ENCODE results near the gene PDE6B. TPM values are rescaled to one million over a fixed set of nuclear protein-coding genes. Genes with fewer than 3 reads are reported as not detected.

The PDE6B gene
- total RNA-seq, 1 donor from 2014 or later: 14.5 TPM

DNA sequence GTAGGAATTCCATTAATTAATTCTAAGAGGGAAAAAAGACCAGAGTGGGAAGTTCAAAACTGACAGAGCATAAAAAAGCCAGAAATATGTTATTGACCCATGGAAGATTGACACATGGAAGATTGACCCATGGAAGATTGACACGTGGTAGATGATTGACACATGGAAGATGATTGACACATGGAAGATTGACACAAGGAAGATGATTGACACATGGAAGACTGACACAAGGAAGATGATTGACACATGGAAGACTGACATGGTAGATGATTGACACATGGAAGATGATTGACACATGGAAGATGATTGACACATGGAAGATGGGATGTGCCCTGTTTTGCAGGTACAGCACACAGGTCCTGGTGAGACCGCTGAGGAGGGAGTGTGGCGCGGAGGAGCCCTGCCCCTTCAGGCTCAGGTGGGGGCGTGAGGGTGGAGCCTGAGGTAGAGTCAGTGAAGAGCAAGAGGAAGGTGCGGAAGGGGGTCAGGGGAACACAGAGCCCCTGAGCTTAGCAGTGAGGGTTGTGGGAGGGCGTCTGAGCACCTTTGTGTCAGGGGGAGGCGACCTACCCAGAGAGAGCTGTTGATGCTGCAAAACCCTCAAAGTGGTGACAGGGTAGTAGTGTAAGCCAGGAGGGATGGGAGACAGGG lies 15.8 kb upstream of the PDE6B start:
- Mint-ChIP-seq H3K4me3 (no peak overlapping the region), H3K4me1 (no peaks in the 10 kb centered on the region), H3K9me3 (peaks cover 6% of the 10 kb centered on the region), H3K36me3 (ENCODE audit: low read depth) (no peaks in the 10 kb centered on the region), H3K27ac (no peak overlapping the region), H3K27me3 (peaks cover 3% of the 10 kb centered on the region)
- intact Hi-C loops (cut with micrococcal nuclease): no loop called here
- DNase-seq: no peak

DNA sequence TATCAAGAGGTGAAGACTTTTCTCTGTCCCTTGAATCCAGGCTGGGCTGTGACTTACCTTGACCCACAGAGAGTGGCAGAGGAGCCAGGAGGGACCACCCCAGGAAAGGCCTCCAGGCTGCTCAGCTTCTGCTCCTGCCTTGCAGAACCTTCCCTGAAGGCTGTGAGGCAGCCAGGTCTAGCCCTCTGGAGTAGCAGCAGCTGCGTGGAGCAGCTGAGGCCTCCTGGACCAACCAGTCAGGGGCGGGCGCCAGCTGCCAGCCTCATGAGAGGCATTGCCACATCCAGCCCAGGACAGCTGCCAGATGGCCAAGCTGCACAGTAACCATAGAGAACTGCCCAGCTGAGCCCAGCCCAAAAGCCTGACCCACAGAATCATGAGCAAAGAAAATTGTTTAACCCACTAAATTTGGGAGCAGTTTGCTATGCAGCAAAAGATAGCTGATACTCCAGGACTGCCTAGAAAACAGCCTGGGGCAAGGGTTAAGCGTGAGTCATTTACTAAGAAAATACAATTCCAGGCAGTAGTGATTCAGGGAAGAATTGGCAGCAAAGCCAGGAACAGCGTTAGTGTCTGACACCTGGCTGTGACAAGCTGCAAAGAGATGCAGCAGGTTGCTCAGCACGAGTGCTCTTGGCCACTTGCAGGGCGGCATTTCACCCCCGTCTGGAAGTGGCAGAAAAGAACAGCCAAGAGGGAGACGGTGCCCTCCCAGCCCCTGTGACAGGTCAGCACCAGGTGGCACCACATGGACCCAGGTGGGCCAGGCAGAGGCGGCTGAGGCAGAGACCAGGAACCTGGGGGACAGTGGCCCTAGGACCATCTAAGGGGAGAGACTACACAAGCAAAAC lies 14.7 kb upstream of the PDE6B start:
- H3K27me3 Mint-ChIP-seq: peaks cover 3% of the 10 kb centered on the region
- no peaks in the 10 kb centered on the region for H3K36me3 Mint-ChIP-seq (ENCODE audit: low read depth)
- H3K9me3 Mint-ChIP-seq: peaks cover 2% of the 10 kb centered on the region
- no peak for DNase-seq
- intact Hi-C loops (cut with micrococcal nuclease): no loop called here
- H3K27ac Mint-ChIP-seq: no peak overlapping the region
- H3K4me3 Mint-ChIP-seq: no peak overlapping the region
- no peaks in the 10 kb centered on the region for H3K4me1 Mint-ChIP-seq

DNA sequence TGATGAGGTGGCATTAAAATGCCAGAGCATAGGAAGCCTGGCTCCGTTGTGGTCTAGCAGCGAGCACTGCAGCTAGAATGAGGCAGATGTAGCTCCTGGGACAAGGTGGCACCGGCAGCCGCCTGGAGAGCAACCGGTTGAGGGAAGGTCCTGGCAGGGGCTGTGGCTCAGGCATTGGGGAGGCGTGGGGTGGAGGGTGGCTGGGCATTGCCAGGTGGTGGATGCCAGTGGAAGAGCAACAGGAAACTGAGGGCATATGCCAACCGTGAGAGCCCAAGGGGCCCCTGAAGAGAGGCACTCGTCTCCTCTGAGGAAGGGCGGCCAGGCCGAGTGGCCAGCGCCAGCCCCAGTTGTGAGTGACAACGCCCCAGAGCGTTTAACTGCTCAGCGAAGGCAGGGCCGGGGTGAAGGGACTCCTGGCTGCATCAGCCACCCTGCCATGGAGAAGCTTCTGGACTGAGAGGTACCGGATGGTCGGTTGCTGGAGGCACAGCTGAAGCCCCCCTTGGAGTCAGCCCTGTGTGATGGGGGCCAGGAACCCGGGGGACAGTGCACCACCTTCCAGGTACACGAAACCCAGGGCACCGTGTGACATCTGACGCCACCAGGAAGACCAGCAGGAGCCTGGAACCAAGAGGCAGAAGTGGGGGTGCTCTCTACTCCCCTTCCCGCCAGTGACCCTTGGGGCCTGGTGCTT lies 13.2 kb upstream of the PDE6B start:
- H3K9me3 Mint-ChIP-seq: no peaks in the 10 kb centered on the region
- H3K27me3 Mint-ChIP-seq: peaks cover 3% of the 10 kb centered on the region
- no peak overlapping the region for H3K27ac Mint-ChIP-seq
- no peak for DNase-seq
- no peak overlapping the region for H3K4me3 Mint-ChIP-seq
- no peaks in the 10 kb centered on the region for H3K4me1 Mint-ChIP-seq
- no peaks in the 10 kb centered on the region for H3K36me3 Mint-ChIP-seq (ENCODE audit: low read depth)
- intact Hi-C loops (cut with micrococcal nuclease): no loop called here

DNA sequence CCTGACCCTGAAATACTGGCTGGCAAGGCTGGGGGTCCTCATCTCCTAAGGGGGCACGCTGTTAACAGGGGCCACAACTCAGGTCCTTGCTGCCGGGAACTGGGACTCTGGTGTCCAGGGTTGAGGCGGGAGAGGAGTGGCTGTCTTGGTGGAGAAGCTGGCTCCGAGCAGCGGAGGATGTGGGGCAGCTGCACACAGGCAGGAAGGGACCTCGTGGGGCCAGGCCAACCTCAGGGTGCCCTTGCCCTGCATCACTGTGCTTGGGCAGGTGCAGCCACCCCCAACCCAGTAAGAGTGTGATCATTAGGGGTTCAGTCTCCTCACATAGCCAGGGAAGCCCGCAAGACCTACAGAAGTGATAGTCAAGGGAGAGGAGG lies 12.6 kb upstream of the PDE6B start:
- no peaks in the 10 kb centered on the region for H3K4me1 Mint-ChIP-seq
- H3K4me3 Mint-ChIP-seq: no peak overlapping the region
- peaks cover 3% of the 10 kb centered on the region for H3K27me3 Mint-ChIP-seq
- no peak for DNase-seq
- no peaks in the 10 kb centered on the region for H3K36me3 Mint-ChIP-seq (ENCODE audit: low read depth)
- intact Hi-C loops (cut with micrococcal nuclease): no loop called here
- H3K9me3 Mint-ChIP-seq: no peaks in the 10 kb centered on the region
- no peak overlapping the region for H3K27ac Mint-ChIP-seq

DNA sequence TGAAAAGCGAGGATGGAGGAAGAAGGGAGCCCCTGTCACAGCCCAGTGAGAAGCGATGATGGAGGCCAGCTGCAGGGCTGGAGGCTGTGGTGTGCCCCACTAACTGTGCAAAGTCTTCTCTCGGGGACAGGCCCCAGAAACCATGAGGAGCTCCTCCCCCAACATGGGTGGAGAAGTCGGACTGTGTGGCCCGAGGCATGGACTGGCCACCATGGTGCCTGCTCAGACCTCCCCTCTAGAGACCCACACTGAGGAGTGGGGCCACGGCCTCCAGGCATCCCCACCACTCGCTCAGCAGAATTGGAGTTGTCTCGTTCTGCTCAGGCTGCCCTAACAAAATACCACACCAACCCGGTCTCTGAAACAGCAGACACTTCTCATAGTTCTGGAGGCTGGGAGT lies 12.2 kb upstream of the PDE6B start:
- Mint-ChIP-seq H3K4me3 (no peak overlapping the region), H3K4me1 (no peaks in the 10 kb centered on the region), H3K27ac (no peak overlapping the region), H3K9me3 (no peaks in the 10 kb centered on the region), H3K36me3 (ENCODE audit: low read depth) (no peaks in the 10 kb centered on the region), H3K27me3 (peaks cover 3% of the 10 kb centered on the region)
- DNase-seq: no peak
- intact Hi-C loops (cut with micrococcal nuclease): no loop called here

DNA sequence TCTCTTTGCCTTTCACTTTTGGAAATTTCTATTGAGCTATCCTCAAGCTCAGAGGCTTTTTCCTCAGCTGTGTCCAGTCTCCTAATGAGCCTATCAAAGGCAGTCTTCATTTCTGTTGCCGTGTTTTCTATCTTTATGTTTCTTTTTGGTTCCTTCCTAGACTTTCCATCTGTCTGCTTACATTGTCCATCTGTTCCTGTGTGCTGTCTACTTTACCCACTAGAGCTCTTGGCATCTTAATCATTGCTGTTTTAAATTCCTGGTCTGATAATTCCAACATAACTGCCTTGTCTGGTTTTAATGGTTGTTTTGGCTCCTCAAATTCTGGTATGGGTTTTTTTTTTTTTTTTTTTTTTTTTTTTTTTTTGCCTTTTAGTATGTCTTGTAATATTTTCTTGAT lies 9.3 kb upstream of the PDE6B start:
- Mint-ChIP-seq H3K27me3 (no peaks in the 10 kb centered on the region), H3K36me3 (ENCODE audit: low read depth) (no peaks in the 10 kb centered on the region), H3K4me3 (no peak overlapping the region), H3K9me3 (no peaks in the 10 kb centered on the region), H3K4me1 (no peaks in the 10 kb centered on the region), H3K27ac (no peak overlapping the region)
- DNase-seq: no peak
- intact Hi-C loops (cut with micrococcal nuclease): no loop called here

DNA sequence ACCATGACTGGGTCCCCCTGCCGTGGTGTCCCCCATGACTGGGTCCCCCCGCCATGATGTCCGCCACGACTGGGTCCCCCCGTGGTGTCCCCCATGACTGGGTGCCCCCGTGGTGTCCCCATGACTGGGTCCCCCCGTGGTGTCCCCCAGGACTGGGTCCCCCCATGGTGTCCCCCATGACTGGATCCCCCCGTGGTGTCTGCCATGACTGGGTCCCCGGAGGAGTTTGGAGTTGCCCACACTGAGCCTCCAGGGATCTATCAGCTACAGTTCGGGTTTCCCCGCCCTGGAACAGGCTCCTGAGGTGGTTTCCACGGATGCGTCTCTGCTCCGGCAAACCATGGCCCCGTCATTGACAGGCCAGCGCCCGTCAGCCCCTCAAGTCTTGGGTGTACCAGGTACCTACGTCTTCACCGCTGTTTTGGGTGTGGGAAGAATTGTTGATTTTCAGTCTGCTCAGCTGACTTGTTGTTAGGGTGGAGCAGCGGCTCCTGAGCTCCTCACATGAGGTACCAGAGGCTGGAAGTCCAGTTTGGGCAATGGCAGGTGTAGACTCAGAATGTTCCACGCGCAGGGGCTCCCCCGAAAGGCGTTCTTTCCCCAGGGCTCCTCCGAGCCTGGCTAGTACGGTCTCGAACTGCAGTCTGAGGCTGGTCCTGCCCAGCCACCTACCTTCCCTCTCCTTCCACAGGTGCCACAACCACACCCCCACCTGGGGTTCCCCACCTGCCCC lies 8.3 kb upstream of the PDE6B start:
- no peaks in the 10 kb centered on the region for H3K27me3 Mint-ChIP-seq
- no peak overlapping the region for H3K4me3 Mint-ChIP-seq
- H3K9me3 Mint-ChIP-seq: no peaks in the 10 kb centered on the region
- no peaks in the 10 kb centered on the region for H3K4me1 Mint-ChIP-seq
- no peak for DNase-seq
- H3K36me3 Mint-ChIP-seq (ENCODE audit: low read depth): no peaks in the 10 kb centered on the region
- intact Hi-C loops (cut with micrococcal nuclease): no loop called here
- H3K27ac Mint-ChIP-seq: no peak overlapping the region

DNA sequence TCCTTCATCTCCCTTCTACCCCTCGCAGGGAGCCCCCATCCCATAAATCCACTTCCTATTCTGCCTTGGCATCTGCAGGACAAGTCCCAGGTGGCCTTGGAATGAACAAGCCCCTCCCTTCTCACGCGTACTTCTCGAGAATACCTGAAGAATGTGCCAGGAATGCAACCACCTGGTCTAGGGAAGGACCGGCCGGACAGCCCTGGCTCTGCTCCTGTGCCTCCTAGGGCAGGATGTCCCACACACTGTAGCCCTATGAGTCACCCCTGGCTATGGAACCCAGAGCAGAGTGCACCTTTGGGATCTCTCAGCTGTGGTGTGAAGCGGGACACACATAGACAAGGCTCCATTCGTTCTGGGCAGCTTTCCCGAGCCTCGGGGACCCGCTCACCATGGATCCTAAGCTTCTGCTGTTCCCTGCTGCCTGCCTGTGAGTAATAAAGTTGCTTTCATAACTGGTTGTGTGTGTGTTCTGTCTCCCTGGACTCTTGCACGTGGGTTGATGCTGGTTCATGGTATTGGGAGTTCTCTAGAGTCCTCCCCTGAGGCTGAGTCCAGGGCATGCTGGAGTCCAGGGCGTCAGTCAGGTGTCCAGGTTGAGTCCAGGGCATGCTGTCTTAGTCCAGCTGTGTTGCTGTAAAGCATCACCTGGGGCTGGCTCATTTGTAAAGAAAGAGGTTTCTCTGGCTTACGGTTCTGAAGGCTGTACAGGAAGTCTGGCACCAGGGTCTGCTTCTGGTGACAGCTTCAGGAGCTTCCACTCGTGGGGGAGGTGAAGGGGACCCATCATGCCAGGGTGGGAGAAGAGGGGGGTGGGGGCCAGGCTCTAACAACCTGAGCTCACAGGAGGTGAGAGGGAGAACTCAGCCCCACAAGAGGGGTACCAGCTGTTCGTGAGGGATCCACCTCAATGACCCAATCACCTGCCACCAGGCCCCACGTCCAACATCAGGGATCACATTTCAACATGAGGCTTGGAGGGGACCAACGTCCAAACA lies 7.4 kb upstream of the PDE6B start:
- DNase-seq: no peak
- Mint-ChIP-seq H3K27me3 (no peaks in the 10 kb centered on the region), H3K36me3 (ENCODE audit: low read depth) (no peaks in the 10 kb centered on the region), H3K27ac (no peak overlapping the region), H3K4me3 (no peak overlapping the region), H3K9me3 (peaks cover 2% of the 10 kb centered on the region), H3K4me1 (no peaks in the 10 kb centered on the region)
- intact Hi-C loops (cut with micrococcal nuclease): no loop called here

DNA sequence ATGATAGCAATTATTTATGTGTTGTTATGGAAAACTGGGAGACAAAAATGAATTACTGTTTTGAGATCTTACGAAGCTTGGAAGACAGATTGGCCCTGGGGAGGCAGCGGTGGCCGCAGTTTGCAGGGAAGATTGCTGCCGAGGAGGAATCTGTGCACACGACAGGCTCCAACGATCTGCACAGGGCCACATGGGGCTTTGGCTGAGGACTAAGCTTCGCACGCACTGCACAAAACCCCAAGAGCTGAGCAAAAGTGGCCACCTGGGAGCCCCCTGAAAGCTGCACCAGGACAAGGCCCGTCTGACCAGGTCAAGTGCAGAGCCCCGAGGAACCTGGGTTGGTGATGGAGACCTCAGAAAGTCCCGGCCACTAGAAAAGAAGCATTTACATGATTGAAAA lies 5.2 kb upstream of the PDE6B start:
- Mint-ChIP-seq H3K4me3 (no peak overlapping the region), H3K36me3 (ENCODE audit: low read depth) (no peaks in the 10 kb centered on the region), H3K4me1 (no peaks in the 10 kb centered on the region), H3K27ac (no peak overlapping the region), H3K27me3 (no peaks in the 10 kb centered on the region), H3K9me3 (peaks cover 3% of the 10 kb centered on the region)
- no peak for DNase-seq
- intact Hi-C loops (cut with micrococcal nuclease): no loop called here

DNA sequence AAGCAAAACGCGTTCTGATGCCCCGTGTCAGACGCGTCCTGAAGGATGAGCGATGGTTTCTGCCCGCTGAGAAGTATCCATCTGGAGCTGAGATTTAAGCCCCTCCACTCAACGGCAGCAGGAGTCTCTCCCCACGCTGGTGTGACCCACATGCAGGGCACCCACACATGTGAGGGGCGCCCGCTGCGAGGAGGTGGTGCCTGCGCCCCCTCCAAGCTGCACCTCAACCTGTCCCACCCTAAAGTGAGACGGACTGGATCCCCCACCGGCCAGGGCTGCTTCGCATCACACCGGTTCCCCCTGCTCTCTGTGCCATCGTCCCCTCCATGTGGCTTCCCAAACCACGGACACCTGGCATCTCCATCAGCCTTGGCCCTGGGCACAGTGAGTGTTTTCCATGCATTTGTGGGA lies 4.5 kb upstream of the PDE6B start:
- Mint-ChIP-seq H3K27me3 (no peaks in the 10 kb centered on the region), H3K4me1 (no peaks in the 10 kb centered on the region), H3K36me3 (ENCODE audit: low read depth) (no peaks in the 10 kb centered on the region), H3K9me3 (peaks cover 3% of the 10 kb centered on the region), H3K27ac (no peak overlapping the region), H3K4me3 (no peak overlapping the region)
- DNase-seq: no peak
- intact Hi-C loops (cut with micrococcal nuclease): no loop called here

DNA sequence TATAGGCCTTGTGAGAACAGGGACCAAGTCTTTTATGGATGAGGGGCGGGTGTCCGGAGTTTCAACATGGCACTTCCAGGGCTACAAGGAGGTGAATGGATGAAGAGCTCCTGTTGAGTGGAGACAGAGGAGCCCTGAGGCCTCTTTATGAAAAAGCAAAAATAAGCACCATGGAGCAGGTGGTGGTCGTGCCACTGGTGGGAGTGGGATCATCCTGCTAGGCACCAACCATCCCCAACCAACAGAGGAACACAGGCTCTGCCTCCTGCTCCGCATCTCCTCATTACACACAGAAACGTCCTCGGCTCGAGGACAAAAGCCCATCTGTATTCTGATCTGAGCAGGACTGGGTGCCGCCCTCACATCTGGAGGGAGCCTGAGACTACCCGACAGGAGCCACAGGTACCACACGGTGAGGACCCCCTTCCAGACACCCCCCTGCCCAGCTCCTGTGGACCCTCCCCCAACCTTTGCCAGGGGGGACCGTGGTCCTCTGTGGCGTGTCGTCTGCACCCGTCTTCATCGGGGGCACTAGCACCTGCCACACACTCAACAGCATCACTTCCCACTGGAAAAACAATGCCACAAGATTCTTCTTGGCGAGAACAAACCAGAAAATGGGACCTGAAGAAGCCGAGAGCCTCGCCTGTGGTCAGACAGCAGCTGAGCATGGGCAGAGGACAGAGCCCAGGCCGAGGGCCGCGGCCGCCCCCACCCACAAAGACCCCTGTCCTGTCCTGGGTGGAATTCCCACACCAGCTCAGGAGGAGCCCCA lies 3.9 kb upstream of the PDE6B start:
- peaks cover 3% of the 10 kb centered on the region for H3K9me3 Mint-ChIP-seq
- H3K4me3 Mint-ChIP-seq: no peak overlapping the region
- DNase-seq: no peak
- intact Hi-C loops (cut with micrococcal nuclease): no loop called here
- H3K27me3 Mint-ChIP-seq: no peaks in the 10 kb centered on the region
- H3K36me3 Mint-ChIP-seq (ENCODE audit: low read depth): no peaks in the 10 kb centered on the region
- no peaks in the 10 kb centered on the region for H3K4me1 Mint-ChIP-seq
- H3K27ac Mint-ChIP-seq: no peak overlapping the region

DNA sequence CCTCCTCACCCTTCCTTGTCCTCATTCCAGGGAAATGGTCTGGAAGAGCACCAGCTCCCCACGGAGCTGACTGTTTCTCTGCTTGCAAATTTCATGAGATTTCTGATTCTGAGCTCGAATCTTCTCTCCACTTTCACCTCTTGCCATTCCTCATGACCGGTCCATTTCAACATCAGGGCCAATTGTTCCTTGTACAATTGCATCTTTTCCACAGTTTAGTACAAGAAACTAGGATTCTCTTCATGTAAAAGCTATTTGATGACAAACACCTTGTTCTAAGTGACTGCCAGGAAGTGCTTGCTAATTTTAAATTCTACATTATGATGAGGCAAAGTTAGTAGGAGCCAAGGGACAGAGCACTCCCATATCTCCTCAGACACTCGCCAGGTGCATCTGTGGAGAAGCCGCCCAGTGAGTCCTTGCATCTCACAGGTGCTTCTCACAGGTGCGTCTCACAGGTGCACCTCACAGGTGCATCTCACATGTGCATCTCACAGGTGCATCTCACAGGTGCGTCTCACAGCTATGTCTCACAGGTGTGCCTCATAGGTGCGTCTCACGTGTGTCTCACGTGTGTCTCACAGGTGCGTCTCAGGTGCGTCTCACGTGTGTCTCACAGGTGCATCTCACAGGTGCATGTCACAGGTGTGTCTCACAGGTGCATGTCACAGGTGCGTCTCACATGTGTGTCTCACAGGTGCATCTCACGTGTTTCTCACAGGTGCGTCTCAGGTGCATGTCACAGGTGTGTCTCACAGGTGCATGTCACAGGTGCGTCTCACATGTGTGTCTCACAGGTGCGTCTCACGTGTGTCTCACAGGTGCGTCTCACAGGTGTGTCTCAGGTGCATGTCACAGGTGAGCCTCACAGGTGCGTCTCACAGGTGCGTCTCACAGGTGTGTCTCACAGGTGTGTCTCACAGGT lies 3.0 kb upstream of the PDE6B start:
- Mint-ChIP-seq H3K4me1 (no peaks in the 10 kb centered on the region), H3K27ac (no peak overlapping the region), H3K36me3 (ENCODE audit: low read depth) (no peaks in the 10 kb centered on the region), H3K4me3 (no peak overlapping the region), H3K9me3 (peaks cover 3% of the 10 kb centered on the region), H3K27me3 (no peaks in the 10 kb centered on the region)
- DNase-seq: no peak
- intact Hi-C loops (cut with micrococcal nuclease): no loop called here
